Thyroid gland (tissue), 4 donors: ENCODE data around the gene MEP1A. TPM values are rescaled to one million over a fixed set of nuclear protein-coding genes. Genes with fewer than 3 reads are reported as not detected.
"Not testable (repeated sequence)": the region's sequence is repeated elsewhere in the genome, so short reads cannot be mapped to it uniquely, and the experiment has no call there.

Experiments used
- DNase-seq, 2 donors: peaks; one replicate each; pipeline ENCODE4 v3.0.0-alpha.2; 2019
- H3K27ac ChIP-seq, 3 donors: fragments of 200-600 bp; sonication (generic); 1 replicate in 2 of 3; 2 replicates in 1 of 3; pipeline ENCODE4 v1.5.1; 2016 to 2019; ENCODE audit warnings: mild to moderate bottlenecking in 1 of 3, moderate library complexity in 1 of 3
- H3K27me3 ChIP-seq: fragments of 200-600 bp; sonication (generic); one replicate; pipeline ENCODE4 v1.5.1; 2019
- H3K36me3 ChIP-seq, 2 donors: fragments of 200-600 bp; sonication (generic); one replicate each; pipeline ENCODE4 v1.5.1; 2016 to 2019
- H3K4me1 ChIP-seq, 2 donors: fragments of 200-600 bp; sonication (generic); one replicate each; pipeline ENCODE4 v1.5.1; 2017 to 2019
- H3K4me3 ChIP-seq, 3 donors: fragments of 200-600 bp; sonication (generic); replicated peaks in 1 of 3; 1 replicate in 2 of 3; 2 replicates in 1 of 3; pipeline ENCODE4 v1.5.1; 2016; ENCODE audit warnings: mild to moderate bottlenecking in 1 of 3
- H3K9me3 ChIP-seq: fragments of 200-600 bp; sonication (generic); one replicate; pipeline ENCODE4 v1.5.1; 2017
- CTCF ChIP-seq, 6 experiments: fragments of 200-600 bp in 3 of 6; fragments of 450-650 bp in 3 of 6; sonication (generic) in 3 of 6; IDR thresholded peaks; one replicate each; pipeline ENCODE4 v1.5.1; 2016 to 2019; ENCODE audit warnings: antibody characterized with exemption in 6 of 6, mild to moderate bottlenecking in 2 of 6, inconsistent platforms in 1 of 6, moderate library complexity in 1 of 6
- POLR2A ChIP-seq, 2 donors: fragments of 450-650 bp; IDR thresholded peaks; one replicate each; pipeline ENCODE4 v1.6.1; 2017; ENCODE audit warnings: antibody characterized with exemption in 2 of 2, mild to moderate bottlenecking in 2 of 2, moderate library complexity in 1 of 2
- WGBS, 2 donors: methylation state at CpG; one replicate each; pipeline ENCODE4 v1.1.5; 2017; 5-methylcytosine and 5-hydroxymethylcytosine counted together
- intact Hi-C: fragments of 100-400 bp; cut with DNase I; formaldehyde crosslinking; loops from one replicate; pipeline ENCODE4 v1.15.1; 2023
- total RNA-seq, 4 donors: library from RNA; depleted of rRNA; stranded (reverse); fragments of >200 nt; gene quantifications; one replicate each; pipeline ENCODE4 v1.2.3, GENCODE V29; 2016

MEP1A gene
- total RNA-seq, 4 donors from 2014 or later: not detected

DNA sequence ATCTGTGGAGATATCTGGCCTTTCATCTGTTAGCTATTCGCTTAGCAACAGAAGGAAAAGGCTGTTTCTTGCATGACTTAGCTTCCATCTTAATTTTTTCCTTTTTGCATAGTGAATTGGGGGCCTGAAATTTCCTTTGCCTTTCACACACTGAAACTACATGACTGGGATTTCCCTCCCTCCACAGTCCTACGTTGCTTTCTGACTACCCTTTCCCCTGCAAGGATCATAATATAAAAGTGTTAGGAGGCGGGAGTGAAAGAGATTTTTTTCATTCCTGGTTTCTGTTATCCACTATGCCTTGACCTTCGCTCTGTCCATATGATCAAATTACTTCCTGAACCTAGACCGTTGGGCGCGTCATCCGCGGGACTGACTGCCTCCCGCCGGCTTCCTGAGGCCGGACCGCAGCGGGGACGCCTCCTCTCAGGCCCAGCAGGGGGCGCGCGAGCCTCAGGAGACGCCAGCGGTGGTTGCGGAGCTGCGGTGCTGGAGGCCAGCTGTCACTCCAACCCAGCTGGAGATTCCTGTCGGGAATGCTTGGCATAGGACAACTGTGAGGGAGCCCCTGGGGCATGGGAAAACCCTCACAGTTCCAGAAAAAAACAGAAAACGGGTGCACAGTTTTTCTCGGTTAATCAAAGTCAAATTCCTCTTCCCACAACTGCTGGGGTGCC lies 55.6 kb downstream of the MEP1A start:
- no peaks in the 10 kb centered on the region for H3K27me3 ChIP-seq
- peaks cover 0 to 10% of the 10 kb centered on the region in 2 donors for H3K4me1 ChIP-seq
- TF ChIP-seq CTCF (IDR thresholded peaks at IDR 0.05) (peak; percentile 78 to 97 (median 96)), POLR2A (IDR thresholded peaks at IDR 0.05) (no peak)
- H3K4me3 ChIP-seq: no peak overlapping the region
- no peaks in the 10 kb centered on the region for H3K36me3 ChIP-seq
- intact Hi-C loops: loop anchor here (5.0 kb wide), 2 partner anchors 143 to 198 kb away; no protein-coding TSS in a partner anchor
- H3K27ac ChIP-seq: no peak overlapping the region
- WGBS, 2 donors: 9% methylated on average over 25 of the region's 25 CpGs
- DNase-seq: peak; percentile 81 to 85
- no peaks in the 10 kb centered on the region for H3K9me3 ChIP-seq

DNA sequence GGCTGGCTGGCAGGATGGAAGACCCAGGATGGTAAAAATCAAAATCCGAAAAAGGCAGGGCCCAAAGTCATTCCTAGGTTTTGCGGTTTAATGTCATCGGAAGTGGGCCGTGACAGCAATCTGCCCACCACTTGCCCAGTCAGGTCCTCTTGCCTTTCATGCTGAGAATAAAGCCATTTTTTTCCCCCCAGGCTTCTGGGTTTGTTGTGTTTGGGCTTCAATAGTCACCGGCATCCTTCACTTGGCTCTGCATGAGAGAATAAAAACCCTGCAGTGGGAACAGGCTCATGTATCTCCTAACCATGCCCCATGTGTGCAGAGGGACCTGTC lies 56.1 kb downstream of the MEP1A start:
- TF ChIP-seq POLR2A (IDR thresholded peaks at IDR 0.05) (no peak), CTCF (IDR thresholded peaks at IDR 0.05) (no peak)
- H3K27ac ChIP-seq: no peak overlapping the region
- no peak for DNase-seq
- peaks cover 0 to 14% of the 10 kb centered on the region in 2 donors for H3K4me1 ChIP-seq
- H3K27me3 ChIP-seq: no peaks in the 10 kb centered on the region
- H3K4me3 ChIP-seq: no peak overlapping the region
- no peaks in the 10 kb centered on the region for H3K9me3 ChIP-seq
- no peaks in the 10 kb centered on the region for H3K36me3 ChIP-seq
- intact Hi-C loops: loop anchor here (5.0 kb wide), 2 partner anchors 143 to 198 kb away; no protein-coding TSS in a partner anchor
- WGBS, 2 donors: 36 to 37% methylated on average over 5 of the region's 5 CpGs

DNA sequence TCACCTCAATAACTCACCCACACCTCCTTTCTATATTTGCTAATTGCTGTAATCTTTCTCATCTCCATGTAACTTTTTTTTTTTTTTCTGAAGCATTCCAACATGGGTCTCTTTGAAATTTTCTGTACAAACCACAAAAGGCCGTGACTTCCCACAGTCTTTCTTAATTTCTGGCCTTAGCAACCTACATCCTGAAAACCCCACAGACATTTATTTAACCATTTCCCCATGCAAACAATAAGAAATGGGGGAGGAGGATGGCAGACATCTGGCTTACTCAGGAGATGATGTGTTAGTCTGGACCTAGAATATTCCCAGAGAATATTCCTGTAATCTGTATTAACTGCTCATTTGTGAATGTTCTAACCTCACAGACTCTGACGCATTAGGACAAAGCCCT lies 57.6 kb downstream of the MEP1A start:
- no peak overlapping the region for H3K27ac ChIP-seq
- no peaks in the 10 kb centered on the region for H3K36me3 ChIP-seq
- peaks cover 0 to 15% of the 10 kb centered on the region in 2 donors for H3K4me1 ChIP-seq
- 82 to 86% methylated on average over 2 of the region's 2 CpGs for WGBS, 2 donors
- H3K4me3 ChIP-seq: no peak overlapping the region
- no peak for DNase-seq
- TF ChIP-seq CTCF (IDR thresholded peaks at IDR 0.05) (no peak), POLR2A (IDR thresholded peaks at IDR 0.05) (no peak)
- H3K9me3 ChIP-seq: no peaks in the 10 kb centered on the region
- intact Hi-C loops: no loop called here
- H3K27me3 ChIP-seq: no peaks in the 10 kb centered on the region

GRCh38 chr6:46851576-46851975 lies 58.4 kb downstream of the MEP1A start:
- H3K4me3 ChIP-seq, H3K27me3 ChIP-seq, H3K27ac ChIP-seq, H3K36me3 ChIP-seq, DNase-seq, H3K9me3 ChIP-seq, intact Hi-C loops: not testable (repeated sequence)
- H3K4me1 ChIP-seq: peaks cover 0 to 15% of the 10 kb centered on the region in 2 donors
- 55 to 71% methylated on average over 4 of the region's 4 CpGs for WGBS, 2 donors

GRCh38 chr6:46855966-46856365 lies 62.8 kb downstream of the MEP1A start:
- TF ChIP-seq CTCF (IDR thresholded peaks at IDR 0.05): peak in 5 of 6 experiments; percentile 26 to 71 (median 47)
- peaks cover 0 to 13% of the 10 kb centered on the region in 2 donors for H3K36me3 ChIP-seq
- H3K9me3 ChIP-seq, H3K4me3 ChIP-seq, H3K4me1 ChIP-seq, H3K27me3 ChIP-seq, intact Hi-C loops, H3K27ac ChIP-seq: not testable (repeated sequence)
- DNase-seq: peak; percentile 41 to 43
- WGBS, 2 donors: 29 to 41% methylated on average over 1 of the region's 1 CpG
